K562 (cell line): Measurements from ENCODE around the gene PCDH9. TPM values are rescaled to one million over a fixed set of nuclear protein-coding genes. Genes with fewer than 3 reads are reported as not detected.

Experiments used
- ATAC-seq: fragments of 200-7000 bp; cut with Tn5 transposase; 3 replicates; pipeline ENCODE4 v1.9.1; 2020; ENCODE audit warnings: moderate library complexity
- BruUV-seq: library from RNA; stranded (reverse); fragments of 400-500 nt; replicated peaks from 2 replicates; lab custom pipeline; 2021; lab: Mats Ljungman, UMichigan
- CTCF ChIA-PET: fragments of 300-600 bp; formaldehyde crosslinking; extraction: SDS; loops from one replicate; lab custom pipeline; 2021; ENCODE audit warnings: low intra/inter-chr PET ratio; lab: Yijun Ruan, JAX
- POLR2A ChIA-PET: fragments of 300-600, 350-650 bp; sonication (Branson Sonifier 250); formaldehyde crosslinking; extraction: SDS; loops from one replicate; lab custom pipeline; 2021; ENCODE audit warnings: antibody characterized with exemption, inconsistent platforms; lab: Yijun Ruan, JAX
- DNase-seq, 4 experiments: peaks; one replicate each; pipeline versions ENCODE4 v3.0.0 to v3.0.0-alpha.2; 2011 to 2018; ENCODE audit warnings: low spot score in 3 of 4, mixed read lengths in 3 of 4; ENCODE audit errors: extremely low read depth in 1 of 4
- FAIRE-seq: peaks from 2 replicates; lab custom pipeline; 2011; peaks lifted over from hg19 to GRCh38; lab: Jason Lieb, UNC
- H2AFZ ChIP-seq: 2 replicates; pipeline ENCODE4 v1.6.0; 2011; ENCODE audit warnings: low read depth, low read length, control low read depth, inconsistent platforms
- H3K27ac ChIP-seq: fragments of 200-600 bp; 3 replicates; pipeline ENCODE4 v1.8.0; 2011; ENCODE audit warnings: low read depth, mild to moderate bottlenecking, control low read depth, inconsistent platforms, low read length, moderate library complexity, mixed read lengths; ENCODE audit errors: extremely low read depth
- H3K27me3 ChIP-seq, 2 experiments: fragments of 300-600 bp in 1 of 2; 2 replicates in 1 of 2; 3 replicates in 1 of 2; pipeline versions ENCODE4 v1.6.0 to v1.8.0; 2011; ENCODE audit warnings: inconsistent platforms in 2 of 2, low read length in 2 of 2, mild to moderate bottlenecking in 1 of 2, mixed read lengths in 1 of 2, moderate library complexity in 1 of 2; ENCODE audit not compliant: control insufficient read depth in 2 of 2, insufficient read depth in 2 of 2
- H3K36me3 ChIP-seq: fragments of 300-600 bp; 3 replicates; pipeline ENCODE4 v1.8.0; 2011; ENCODE audit warnings: mild to moderate bottlenecking, low read length, inconsistent platforms; ENCODE audit not compliant: control insufficient read depth, insufficient read depth
- H3K4me1 ChIP-seq, 2 experiments: fragments of 200-600 bp in 1 of 2; replicated peaks in 1 of 2; 2 replicates in 1 of 2; 3 replicates in 1 of 2; pipeline versions ENCODE4 v1.5.1 to v1.8.0; 2011; ENCODE audit warnings: inconsistent platforms in 2 of 2, low read length in 2 of 2, mild to moderate bottlenecking in 1 of 2, mixed read lengths in 1 of 2, moderate library complexity in 1 of 2; ENCODE audit not compliant: control insufficient read depth in 2 of 2, insufficient read depth in 2 of 2
- H3K4me2 ChIP-seq: 2 replicates; pipeline ENCODE4 v1.6.1; 2011; ENCODE audit warnings: low read length, control low read depth, inconsistent platforms, mixed read lengths; ENCODE audit not compliant: insufficient read depth
- H3K4me3 ChIP-seq: fragments of 200-600 bp; sonication (generic), shearing (Covaris generic); 2 replicates; pipeline ENCODE4 v1.5.1; 2016; ENCODE audit warnings: control low read depth, inconsistent platforms
- H3K79me2 ChIP-seq: fragments of 200-600 bp; 3 replicates; pipeline ENCODE4 v1.8.0; 2011; ENCODE audit warnings: low read length, inconsistent platforms; ENCODE audit not compliant: control insufficient read depth, insufficient read depth
- H3K9ac ChIP-seq, 2 experiments: 2 replicates each; pipeline versions ENCODE4 v1.6.0 to v1.6.1; 2011; ENCODE audit warnings: low read depth in 2 of 2, low read length in 2 of 2, control low read depth in 1 of 2, inconsistent platforms in 1 of 2, mild to moderate bottlenecking in 1 of 2, mixed read lengths in 1 of 2; ENCODE audit not compliant: insufficient read depth in 1 of 2
- H3K9me1 ChIP-seq: one replicate; pipeline ENCODE4 v1.6.0; 2011; ENCODE audit warnings: inconsistent platforms, mild to moderate bottlenecking, low read length, moderate library complexity; ENCODE audit not compliant: control insufficient read depth, insufficient read depth
- H3K9me3 ChIP-seq: replicated peaks from 2 replicates; pipeline ENCODE4 v1.5.1; 2011; ENCODE audit warnings: low read depth, low read length, inconsistent platforms; ENCODE audit not compliant: control insufficient read depth, insufficient read depth
- H4K20me1 ChIP-seq: replicated peaks from 2 replicates; pipeline ENCODE4 v1.6.1; 2011; ENCODE audit warnings: low read length, inconsistent platforms, mixed read lengths; ENCODE audit not compliant: control insufficient read depth, insufficient read depth
- MYNN ChIP-seq, 2 experiments: sonication (generic); formaldehyde crosslinking in 1 of 2; IDR thresholded peaks; 2 replicates each; pipeline versions ENCODE4 v1.5.0 to v1.6.1; 2016 to 2020; ENCODE audit warnings: antibody characterized with exemption in 1 of 2, missing genetic modification reagents in 1 of 2
- POLR2H ChIP-seq: IDR thresholded peaks from 2 replicates; pipeline ENCODE4 v1.6.1; 2016; ENCODE audit warnings: missing genetic modification characterization, low read depth, mild to moderate bottlenecking, control low read depth, missing compliant biosample characterization, moderate library complexity
- WGBS: fragments of 100-300 bp; shearing (Covaris generic); methylation state at CpG from one replicate; pipeline ENCODE4 v1.1.6; 2016; ENCODE audit warnings: low coverage, mixed read lengths; ENCODE audit not compliant: insufficient coverage; ENCODE audit errors: missing lambda C conversion rate; 5-methylcytosine and 5-hydroxymethylcytosine counted together
- in situ Hi-C: fragments of 300-500 bp; cut with MboI; formaldehyde crosslinking; loops from 4 replicates; pipeline ENCODE4 v1.15.0; 2018; ENCODE audit warnings: inconsistent platforms, mixed read lengths
- intact Hi-C: fragments of 100-400 bp; cut with micrococcal nuclease; formaldehyde crosslinking; loops from 2 replicates; pipeline ENCODE4 v1.14.2; 2022
- polyA plus RNA-seq, 8 experiments: library from polyadenylated mRNA; depleted of rRNA in 4 of 8; stranded (reverse) in 5 of 8; unstranded in 3 of 8; fragments of >200 nt; fragmentation: Nextera tagmentation in 2 of 8; fragmentation: Illumina TruSeq in 1 of 8; extraction: Ambion mirVana in 2 of 8; extraction: Trizol in 1 of 8; gene quantifications; 2 replicates each; pipeline versions ENCODE4 v1.2.1 to v1.2.3, GENCODE V29; 2011 to 2014; ENCODE audit warnings: inconsistent platforms in 1 of 8, missing spikeins in 1 of 8
- total RNA-seq, 7 experiments: library from RNA; depleted of rRNA in 6 of 7; stranded (reverse); fragments of >200 nt in 6 of 7; fragmentation: Illumina TruSeq in 2 of 7; extraction: Trizol in 2 of 7; gene quantifications; 2 replicates each; pipeline versions ENCODE4 v1.2.1 to v1.2.3, GENCODE V29; 2011 to 2021; ENCODE audit warnings: low replicate concordance in 1 of 7
- TF ChIP-seq, protein P1 (sequence below): sonication (generic); formaldehyde crosslinking; IDR thresholded peaks from 2 replicates; pipeline ENCODE4 v1.8.1; 2023; ENCODE audit warnings: mild to moderate bottlenecking, missing genetic modification reagents
- TF ChIP-seq, protein P2 (sequence below), 2 experiments: fragments of 450-650 bp in 1 of 2; sonication (generic) in 1 of 2; formaldehyde crosslinking in 1 of 2; IDR thresholded peaks in 1 of 2; conservative IDR thresholded peaks in 1 of 2; 2 replicates each; pipeline versions ENCODE4 v1.6.1 to v1.8.1; 2016 to 2023; ENCODE audit warnings: mild to moderate bottlenecking in 2 of 2, moderate library complexity in 2 of 2, inconsistent platforms in 1 of 2, missing genetic modification reagents in 1 of 2

The PCDH9 gene
- total and polyA plus RNA-seq, 9 of the 15 experiments (the other 6 are each of a cell fraction or from before 2014, with no cell fraction given): 1.1 to 6.7 (median 4.9) TPM

DNA sequence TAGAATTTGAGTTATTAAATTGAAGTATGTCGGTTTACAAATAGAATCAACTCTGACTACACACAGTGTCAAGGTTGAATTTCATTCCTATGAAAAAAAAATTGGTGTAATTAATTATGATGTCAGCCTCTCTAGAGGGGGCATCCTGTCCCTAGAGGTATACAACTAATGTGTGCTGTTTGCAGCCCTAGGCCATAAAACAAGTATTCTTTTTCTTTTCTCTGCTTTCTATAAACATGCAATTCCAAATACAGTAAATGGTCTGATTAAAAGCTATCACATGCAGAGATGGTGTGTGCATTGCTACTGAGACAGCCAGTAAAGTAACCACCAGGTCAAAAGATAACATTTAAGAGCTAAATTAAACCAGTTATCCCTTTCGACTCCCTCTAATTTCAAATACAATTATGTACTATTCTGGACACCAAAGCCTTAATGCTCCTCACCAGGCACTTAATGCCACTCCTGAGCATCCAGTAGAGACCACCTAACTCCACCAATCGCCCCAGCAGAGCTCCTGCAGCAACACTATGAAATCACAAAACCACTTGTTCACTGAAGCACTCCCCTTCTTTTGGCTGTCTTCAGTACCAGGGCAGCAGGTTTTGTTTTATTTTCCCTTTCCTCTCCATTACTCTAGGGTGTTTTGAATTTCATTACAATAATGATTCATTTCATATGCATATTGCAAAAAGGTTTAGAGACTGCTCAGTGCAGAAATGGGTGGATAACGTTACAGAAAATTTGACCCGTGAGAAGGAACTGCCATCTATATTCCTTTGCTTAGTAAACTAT, 426.9 kb downstream of the PCDH9 start:
- ATAC-seq (no peak), DNase-seq (no peak), FAIRE-seq (no peak)
- no peaks in the 10 kb centered on the region for H3K79me2 ChIP-seq
- in situ Hi-C loops (no loop called here), intact Hi-C loops (no loop called here)
- no peaks in the 10 kb centered on the region for H3K9me3 ChIP-seq
- POLR2A ChIA-PET: interaction anchor here (0.6 kb wide), 1 partner anchor 10 kb away, joined by 3 read pairs; no protein-coding TSS in a partner anchor
- 20% methylated on average over 4 of the region's 5 CpGs for WGBS
- H3K4me1 ChIP-seq: no peaks in the 10 kb centered on the region
- H3K9ac ChIP-seq: no peak overlapping the region
- H2AFZ ChIP-seq: no peak overlapping the region
- H3K36me3 ChIP-seq: no peaks in the 10 kb centered on the region
- H3K9me1 ChIP-seq: no peaks in the 10 kb centered on the region
- no peak overlapping the region for H3K4me3 ChIP-seq
- TF ChIP-seq MYNN (IDR thresholded peaks at IDR 0.05) (no peak), MYNN (CRISPR knock-in tag; IDR thresholded peaks at IDR 0.05) (no peak), POLR2H (no peak)
- TF ChIP-seq, protein P1, sequence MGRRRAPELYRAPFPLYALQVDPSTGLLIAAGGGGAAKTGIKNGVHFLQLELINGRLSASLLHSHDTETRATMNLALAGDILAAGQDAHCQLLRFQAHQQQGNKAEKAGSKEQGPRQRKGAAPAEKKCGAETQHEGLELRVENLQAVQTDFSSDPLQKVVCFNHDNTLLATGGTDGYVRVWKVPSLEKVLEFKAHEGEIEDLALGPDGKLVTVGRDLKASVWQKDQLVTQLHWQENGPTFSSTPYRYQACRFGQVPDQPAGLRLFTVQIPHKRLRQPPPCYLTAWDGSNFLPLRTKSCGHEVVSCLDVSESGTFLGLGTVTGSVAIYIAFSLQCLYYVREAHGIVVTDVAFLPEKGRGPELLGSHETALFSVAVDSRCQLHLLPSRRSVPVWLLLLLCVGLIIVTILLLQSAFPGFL (CRISPR knock-in tag): no peak
- TF ChIP-seq, protein P2, sequence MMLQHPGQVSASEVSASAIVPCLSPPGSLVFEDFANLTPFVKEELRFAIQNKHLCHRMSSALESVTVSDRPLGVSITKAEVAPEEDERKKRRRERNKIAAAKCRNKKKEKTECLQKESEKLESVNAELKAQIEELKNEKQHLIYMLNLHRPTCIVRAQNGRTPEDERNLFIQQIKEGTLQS (IDR thresholded peaks at IDR 0.05): no peak
- TF ChIP-seq, protein P2 (CRISPR knock-in tag; conservative IDR thresholded peaks at IDR 0.05): no peak
- H3K27me3 ChIP-seq: no peaks in the 10 kb centered on the region
- no TSS peak for BruUV-seq
- H3K4me2 ChIP-seq: no peak overlapping the region
- no peak overlapping the region for H3K27ac ChIP-seq
- CTCF ChIA-PET: no interaction called here
- no peaks in the 10 kb centered on the region for H4K20me1 ChIP-seq
